Activated CD4-positive, alpha-beta T cell treated with anti-CD3 and anti-CD28 coated beads, Interleukin-2, amount 10 ng/mL, durations not matched to agents 7 days and 5 days (primary cell): ENCODE results near the gene ALDH3A2. TPM values are rescaled to one million over a fixed set of nuclear protein-coding genes. Genes with fewer than 3 reads are reported as not detected.
"Not testable (repeated sequence)": the region's sequence is repeated elsewhere in the genome, so short reads cannot be mapped to it uniquely, and the experiment has no call there.

ENCODE experiments used
- CTCF ChIA-PET: fragments of 350-600 bp; sonication (Branson Sonifier 250); formaldehyde crosslinking; loops from one replicate; lab custom pipeline; 2021; ENCODE audit warnings: antibody characterized with exemption; lab: Charles Lee
- POLR2A ChIA-PET: fragments of 350-600 bp; sonication (Branson Sonifier 250); formaldehyde crosslinking; loops from one replicate; lab custom pipeline; 2021; ENCODE audit warnings: antibody characterized with exemption; lab: Charles Lee
- DNase-seq: peaks from one replicate; pipeline ENCODE4 v3.0.0-alpha.2; 2020
- H3K27ac Mint-ChIP-seq: one replicate; pipeline ENCODE4 v1.8.0; 2021; ENCODE audit warnings: mild to moderate bottlenecking, moderate library complexity, mixed read lengths
- H3K27me3 Mint-ChIP-seq: one replicate; pipeline ENCODE4 v1.8.0; 2021; ENCODE audit warnings: mixed read lengths
- H3K36me3 Mint-ChIP-seq: one replicate; pipeline ENCODE4 v1.8.0; 2021; ENCODE audit warnings: low read depth, mixed read lengths
- H3K4me1 Mint-ChIP-seq: one replicate; pipeline ENCODE4 v1.8.0; 2021; ENCODE audit warnings: mixed read lengths
- H3K4me3 Mint-ChIP-seq: one replicate; pipeline ENCODE4 v1.8.0; 2021; ENCODE audit warnings: mild to moderate bottlenecking, moderate library complexity, mixed read lengths
- H3K9me3 Mint-ChIP-seq: one replicate; pipeline ENCODE4 v1.8.0; 2021; ENCODE audit warnings: mixed read lengths
- total RNA-seq, 2 experiments: library from RNA; stranded (reverse); gene quantifications; one replicate each; pipeline ENCODE4 v1.2.3, GENCODE V29; 2021

The ALDH3A2 gene
- total RNA-seq, 2 experiments from 2014 or later: 21.3 to 25.8 TPM

DNA sequence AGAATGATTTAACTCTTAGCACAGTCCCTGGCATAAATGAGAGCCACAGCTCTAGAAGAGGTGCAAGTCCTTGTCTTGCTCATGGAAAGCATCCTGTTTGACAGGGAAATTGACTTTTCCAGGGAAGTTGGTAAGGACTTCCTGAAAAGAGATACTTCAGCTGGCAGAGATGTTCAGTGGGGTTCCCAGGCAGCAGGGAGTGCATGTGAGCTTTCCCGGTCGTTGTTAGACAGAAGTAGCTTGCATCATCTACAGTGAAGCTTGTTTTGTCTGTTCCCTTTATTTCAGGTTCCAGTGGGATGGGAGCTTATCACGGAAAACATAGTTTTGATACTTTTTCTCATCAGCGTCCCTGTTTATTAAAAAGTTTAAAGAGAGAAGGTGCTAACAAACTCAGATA, 22.9 kb downstream of the ALDH3A2 start:
- ChIA-PET CTCF (no interaction called here), POLR2A (no interaction called here)
- H3K36me3 Mint-ChIP-seq: peaks cover 2% of the 10 kb centered on the region
- H3K4me1 Mint-ChIP-seq: no peaks in the 10 kb centered on the region
- DNase-seq: no peak
- no peaks in the 10 kb centered on the region for H3K27me3 Mint-ChIP-seq
- no peak overlapping the region for H3K27ac Mint-ChIP-seq
- no peak overlapping the region for H3K4me3 Mint-ChIP-seq
- H3K9me3 Mint-ChIP-seq: no peaks in the 10 kb centered on the region

DNA sequence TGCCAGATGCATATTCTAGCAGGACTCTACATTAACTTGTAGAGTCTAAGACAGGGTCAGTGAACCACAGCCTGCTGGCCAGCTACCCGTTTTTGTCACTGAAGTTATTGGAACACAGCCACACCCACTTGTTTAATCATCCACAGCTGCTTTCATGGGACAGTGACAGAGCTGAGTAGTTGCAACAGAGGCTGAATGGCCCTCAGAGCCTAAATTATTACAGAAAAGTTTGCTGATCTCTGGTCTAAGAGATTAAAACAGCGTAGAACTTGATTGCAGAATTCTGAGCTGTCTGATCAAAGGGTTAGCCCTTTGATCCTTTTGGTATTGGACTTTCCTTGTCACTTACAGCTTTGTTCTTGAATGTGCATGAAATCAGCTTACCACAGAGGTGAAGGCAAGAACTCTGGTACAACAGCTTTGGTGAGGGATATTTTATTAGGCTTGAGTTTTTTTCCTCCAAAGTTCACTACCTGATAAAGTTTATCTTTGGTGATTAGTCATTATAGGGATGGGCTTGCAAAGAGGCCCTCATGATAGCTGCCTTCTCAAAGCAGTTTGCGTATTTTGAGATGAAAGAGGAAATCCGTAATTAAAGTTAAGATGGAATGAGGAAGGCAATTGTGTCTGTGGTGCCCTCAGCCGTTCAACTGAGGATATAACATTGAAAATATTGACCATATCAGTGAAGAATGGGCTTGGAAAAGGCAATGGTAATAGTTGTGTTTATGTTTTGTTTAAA, 23.6 kb downstream of the ALDH3A2 start:
- Mint-ChIP-seq H3K9me3 (no peaks in the 10 kb centered on the region), H3K36me3 (peaks cover 2% of the 10 kb centered on the region), H3K27me3 (no peaks in the 10 kb centered on the region), H3K4me1 (no peaks in the 10 kb centered on the region), H3K27ac (no peak overlapping the region), H3K4me3 (no peak overlapping the region)
- CTCF ChIA-PET: no interaction called here
- no peak for DNase-seq
- POLR2A ChIA-PET: no interaction called here

DNA sequence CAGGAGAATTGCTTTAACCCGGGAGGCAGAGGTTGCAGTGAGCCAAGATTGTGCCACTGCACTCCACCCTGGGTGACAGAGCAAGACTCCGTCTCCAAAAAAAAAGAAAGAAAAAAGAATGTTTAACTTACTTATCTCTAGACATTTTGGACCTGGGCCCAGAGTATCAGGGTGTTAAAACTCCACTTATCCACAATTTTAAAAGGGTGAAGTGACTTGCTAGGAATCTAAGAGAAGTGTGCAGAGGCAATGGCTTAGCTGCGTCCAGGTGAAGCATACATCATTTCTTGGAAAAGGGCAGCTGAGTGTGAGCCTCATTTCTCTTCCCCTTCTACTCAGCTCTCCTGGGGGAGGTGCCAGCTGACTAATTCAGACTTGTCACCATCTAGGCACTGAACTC, 25.1 kb downstream of the ALDH3A2 start:
- no peaks in the 10 kb centered on the region for H3K9me3 Mint-ChIP-seq
- peaks cover 2% of the 10 kb centered on the region for H3K36me3 Mint-ChIP-seq
- no peak overlapping the region for H3K4me3 Mint-ChIP-seq
- POLR2A ChIA-PET: interaction anchor here (0.5 kb wide), 1 partner anchor 28 kb away, joined by 5 read pairs; no protein-coding TSS in a partner anchor
- H3K27me3 Mint-ChIP-seq: no peaks in the 10 kb centered on the region
- H3K4me1 Mint-ChIP-seq: no peaks in the 10 kb centered on the region
- no peak for DNase-seq
- no peak overlapping the region for H3K27ac Mint-ChIP-seq
- CTCF ChIA-PET: interaction anchor here (0.7 to 1.6 kb wide), 2 partner anchors 89 to 140 kb away, joined by 3 to 5 read pairs; no protein-coding TSS in a partner anchor

- DNase-seq: no peak
Measured at GRCh38 chr17:19676896-19677295, 28.3 kb downstream of the ALDH3A2 start.

GRCh38 chr17:19677736-19678379, 29.3 kb downstream of the ALDH3A2 start:
- CTCF ChIA-PET: interaction anchor here (2.1 kb wide), 1 partner anchor 22 kb away, joined by 4 read pairs; no protein-coding TSS in a partner anchor
- Mint-ChIP-seq H3K27me3 (no peaks in the 10 kb centered on the region), H3K27ac (no peak overlapping the region), H3K9me3 (no peaks in the 10 kb centered on the region), H3K36me3 (peaks cover 2% of the 10 kb centered on the region), H3K4me1 (no peaks in the 10 kb centered on the region), H3K4me3 (no peak overlapping the region)
- POLR2A ChIA-PET: no interaction called here
- no peak for DNase-seq

More at GRCh38 chr17:19676896-19677295, 28.3 kb downstream of the ALDH3A2 start:
- Mint-ChIP-seq H3K36me3 (peaks cover 2% of the 10 kb centered on the region), H3K4me3 (no peak overlapping the region), H3K4me1 (no peaks in the 10 kb centered on the region), H3K27me3 (no peaks in the 10 kb centered on the region), H3K27ac (no peak overlapping the region), H3K9me3 (no peaks in the 10 kb centered on the region)
- CTCF ChIA-PET: no interaction called here
- POLR2A ChIA-PET: no interaction called here

GRCh38 chr17:19678581-19679453, 30.3 kb downstream of the ALDH3A2 start:
- H3K27ac Mint-ChIP-seq: peak overlapping the region; percentile 44
- H3K27me3 Mint-ChIP-seq: no peaks in the 10 kb centered on the region
- peaks cover 2% of the 10 kb centered on the region for H3K36me3 Mint-ChIP-seq
- H3K4me1 Mint-ChIP-seq: no peaks in the 10 kb centered on the region
- ChIA-PET CTCF (interaction anchor here (2.1 kb wide), 1 partner anchor 23 kb away, joined by 4 read pairs; no protein-coding TSS in a partner anchor), POLR2A (no interaction called here)
- DNase-seq: no peak
- H3K4me3 Mint-ChIP-seq: no peak overlapping the region
- no peaks in the 10 kb centered on the region for H3K9me3 Mint-ChIP-seq

DNA sequence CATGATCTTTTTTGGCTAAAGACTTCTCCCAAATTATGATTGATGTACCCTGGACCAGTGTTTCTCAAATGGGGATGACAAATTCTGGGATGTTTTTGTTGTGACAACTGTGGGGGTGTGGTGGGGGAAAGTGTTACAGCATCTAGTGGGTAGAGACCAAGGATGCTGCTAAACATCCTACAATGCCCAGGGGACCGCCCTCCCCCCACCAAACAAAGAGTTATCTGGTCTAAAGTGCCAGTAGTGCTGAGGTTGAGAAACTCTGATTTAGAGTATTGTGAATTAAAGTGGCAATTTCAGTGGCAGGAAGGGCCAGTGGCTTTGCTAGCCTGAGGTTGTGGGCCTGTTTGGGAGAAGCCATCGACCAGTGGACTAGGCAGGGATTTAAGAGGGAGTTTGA, 34.6 kb downstream of the ALDH3A2 start:
- no peak for DNase-seq
- POLR2A ChIA-PET: no interaction called here
- Mint-ChIP-seq H3K27me3 (no peaks in the 10 kb centered on the region), H3K4me3 (no peak overlapping the region), H3K36me3 (no peaks in the 10 kb centered on the region), H3K9me3 (no peaks in the 10 kb centered on the region), H3K27ac (no peak overlapping the region), H3K4me1 (peaks cover 1% of the 10 kb centered on the region)
- CTCF ChIA-PET: no interaction called here

GRCh38 chr17:19684909-19685580, 36.5 kb downstream of the ALDH3A2 start:
- H3K4me3 Mint-ChIP-seq, H3K4me1 Mint-ChIP-seq, DNase-seq, H3K27ac Mint-ChIP-seq, H3K36me3 Mint-ChIP-seq, H3K27me3 Mint-ChIP-seq, POLR2A ChIA-PET, H3K9me3 Mint-ChIP-seq: not testable (repeated sequence)
- CTCF ChIA-PET: interaction anchor here (1.1 kb wide), 1 partner anchor 8 kb away, joined by 3 read pairs; no protein-coding TSS in a partner anchor

- Mint-ChIP-seq H3K27me3 (no peaks in the 10 kb centered on the region), H3K4me1 (peaks cover 1% of the 10 kb centered on the region), H3K9me3 (no peaks in the 10 kb centered on the region), H3K4me3 (no peak overlapping the region), H3K27ac (no peak overlapping the region), H3K36me3 (no peaks in the 10 kb centered on the region)
- DNase-seq: no peak
- POLR2A ChIA-PET: no interaction called here
- CTCF ChIA-PET: no interaction called here
Measured at GRCh38 chr17:19686400-19687090, 38.0 kb downstream of the ALDH3A2 start.

DNA sequence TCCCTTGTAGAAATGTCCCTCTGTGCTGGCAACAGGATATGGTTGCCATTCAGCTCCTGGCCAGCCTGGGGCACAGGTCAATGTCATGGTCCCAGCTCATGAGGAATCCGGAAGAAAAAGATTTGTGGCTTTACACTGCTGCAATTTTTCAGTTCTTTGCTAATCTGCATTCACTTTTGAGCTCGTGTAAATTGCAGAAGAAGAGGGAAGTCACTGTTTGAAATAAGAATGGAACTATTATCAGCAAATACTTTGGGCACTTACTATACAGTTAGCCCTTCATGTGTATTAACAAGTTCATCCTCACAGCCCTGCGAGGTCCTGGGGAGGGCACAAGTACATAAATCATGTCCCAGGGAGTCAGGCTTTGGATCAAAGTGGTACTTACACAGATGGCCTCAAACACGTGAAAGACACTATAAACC, 53.7 kb downstream of the ALDH3A2 start:
- Mint-ChIP-seq H3K9me3 (no peaks in the 10 kb centered on the region), H3K27me3 (no peaks in the 10 kb centered on the region), H3K36me3 (no peaks in the 10 kb centered on the region), H3K4me3 (no peak overlapping the region), H3K27ac (no peak overlapping the region), H3K4me1 (no peaks in the 10 kb centered on the region)
- CTCF ChIA-PET: no interaction called here
- POLR2A ChIA-PET: interaction anchor here (0.8 kb wide), 1 partner anchor 29 kb away, joined by 5 read pairs; no protein-coding TSS in a partner anchor
- no peak for DNase-seq

GRCh38 chr17:19703106-19703827, 54.7 kb downstream of the ALDH3A2 start:
- H3K36me3 Mint-ChIP-seq: no peaks in the 10 kb centered on the region
- no peak overlapping the region for H3K4me3 Mint-ChIP-seq
- POLR2A ChIA-PET: no interaction called here
- no peaks in the 10 kb centered on the region for H3K9me3 Mint-ChIP-seq
- H3K27me3 Mint-ChIP-seq: no peaks in the 10 kb centered on the region
- DNase-seq: no peak
- no peaks in the 10 kb centered on the region for H3K4me1 Mint-ChIP-seq
- CTCF ChIA-PET: no interaction called here
- H3K27ac Mint-ChIP-seq: no peak overlapping the region
